Measurements from ENCODE around the gene ZNF574. TPM values are rescaled to one million over a fixed set of nuclear protein-coding genes. Genes with fewer than 3 reads are reported as not detected.

ZNF574 gene
- polyA plus RNA-seq, 1 of the 3 experiments (the other 2 are of a cell fraction), result 8.5 TPM

GRCh38 chr19:42076380-42076944, 496 bp downstream of the ZNF574 start:
- WGBS (ENCODE audit: low lambda C conversion rate), result under 1% methylated on average over 19 of the region's 33 CpGs
- Histone ChIP-seq H3K27me3 (ENCODE audit: insufficient read depth) (no peaks in the 10 kb centered on the region), H3K4me1 (ENCODE audit: control insufficient read depth in 1 of 2, insufficient read depth in 2 of 2, low read depth in 1 of 2, low read length in 1 of 2) (peaks cover 7 to 11% of the 10 kb centered on the region in 2 experiments; a peak in 2 of 4 replicates), H3K9ac (peak overlapping the region; percentile 82), H3K4me2 (peak overlapping the region; percentile 99), H3K9me2 (no peaks in the 10 kb centered on the region), H2AFZ (ENCODE audit: low read depth) (no peak overlapping the region), H3K36me3 (replicated peaks in 1 of 2; ENCODE audit: control insufficient read depth in 1 of 2, insufficient read depth in 2 of 2, low read length in 1 of 2) (peaks cover 17 to 30% of the 10 kb centered on the region in 2 experiments), H3K79me2 (ENCODE audit: insufficient read depth) (peaks cover 49% of the 10 kb centered on the region), H3K4me3 (ENCODE audit: low read depth in 2 of 2, low read length in 1 of 2) (peak overlapping the region; percentile 72 to 98), H4K20me1 (ENCODE audit: insufficient read depth) (peaks cover 43% of the 10 kb centered on the region), H3K9me3 (no peaks in the 10 kb centered on the region), H3K27ac (ENCODE audit: low read depth in 2 of 2, low read length in 1 of 2) (peak overlapping the region; percentile 53 to 81; a peak in 3 of 4 replicates), H3F3A (replicated peaks; ENCODE audit: insufficient read depth) (peaks cover 6% of the 10 kb centered on the region)
- TF ChIP-seq FOSL2 (IDR thresholded peaks at IDR 0.05; ENCODE audit: borderline replicate concordance, low read depth) (no peak), MXI1 (IDR thresholded peaks at IDR 0.05; ENCODE audit: low read depth, low read length) (peak; percentile 56), YY1 (IDR thresholded peaks at IDR 0.05; ENCODE audit: low read depth) (no peak)
- DNase-seq, result no peak
- POLR2A ChIA-PET, result interaction anchor here (1.0 to 1.3 kb wide), 2 partner anchors 24 to 166 kb away, joined by 4 read pairs; partner anchors contain the start of gene GSK3A
- CTCF ChIA-PET, result interaction anchor here (1.0 to 1.4 kb wide), 2 partner anchors 32 to 108 kb away, joined by 4 to 6 read pairs; no protein-coding TSS in a partner anchor

GRCh38 chr19:42078058-42078457, 2.1 kb downstream of the ZNF574 start:
- ChIA-PET CTCF (interaction anchor here (1.9 kb wide), 1 partner anchor 31 kb away, joined by 7 read pairs; no protein-coding TSS in a partner anchor), POLR2A (no interaction called here)
- H4K20me1 ChIP-seq (ENCODE audit: insufficient read depth), result peaks cover 53% of the 10 kb centered on the region
- peaks cover 26 to 36% of the 10 kb centered on the region in 2 experiments for H3K36me3 ChIP-seq (replicated peaks in 1 of 2; ENCODE audit: control insufficient read depth in 1 of 2, insufficient read depth in 2 of 2, low read length in 1 of 2)
- peaks cover 62% of the 10 kb centered on the region for H3K79me2 ChIP-seq (ENCODE audit: insufficient read depth)
- no peak for DNase-seq
- 92% methylated on average over 1 of the region's 1 CpG for WGBS (ENCODE audit: low lambda C conversion rate)
- TF ChIP-seq IRF3 (IDR thresholded peaks at IDR 0.05; ENCODE audit: low read depth, low read length) (no peak), EZH2phosphoT487 (IDR thresholded peaks at IDR 0.05; ENCODE audit: borderline replicate concordance, low read depth) (no peak), CHD2 (IDR thresholded peaks at IDR 0.05; ENCODE audit: low read length, partially characterized antibody) (no peak)
- H3K4me3 ChIP-seq (ENCODE audit: low read depth in 2 of 2, low read length in 1 of 2), result peak overlapping the region in 1 of 2 experiments; percentile 98; a peak in 1 of 4 replicates
- no peak overlapping the region for H3K27ac ChIP-seq (ENCODE audit: low read depth in 2 of 2, low read length in 1 of 2)
- H2AFZ ChIP-seq (ENCODE audit: low read depth), result no peak overlapping the region
- peak overlapping the region; percentile 99; the same call in 1 of the 2 replicates for H3K4me2 ChIP-seq
- no peaks in the 10 kb centered on the region for H3K9me2 ChIP-seq
- H3K27me3 ChIP-seq (ENCODE audit: insufficient read depth), result no peaks in the 10 kb centered on the region
- no peak overlapping the region for H3K9ac ChIP-seq
- no peaks in the 10 kb centered on the region for H3K9me3 ChIP-seq
- H3K4me1 ChIP-seq (ENCODE audit: control insufficient read depth in 1 of 2, insufficient read depth in 2 of 2, low read depth in 1 of 2, low read length in 1 of 2), result peaks cover 7 to 11% of the 10 kb centered on the region in 2 experiments; a peak in 2 of 4 replicates
- peaks cover 10% of the 10 kb centered on the region for H3F3A ChIP-seq (replicated peaks; ENCODE audit: insufficient read depth)

- H3K4me1 ChIP-seq (ENCODE audit: control insufficient read depth in 1 of 2, insufficient read depth in 2 of 2, low read depth in 1 of 2, low read length in 1 of 2), result peaks cover 7 to 11% of the 10 kb centered on the region in 2 experiments; a peak in 2 of 4 replicates
- H3K9me3 ChIP-seq, result no peaks in the 10 kb centered on the region
- no peak for DNase-seq
- H3K36me3 ChIP-seq (replicated peaks in 1 of 2; ENCODE audit: control insufficient read depth in 1 of 2, insufficient read depth in 2 of 2, low read length in 1 of 2), result peaks cover 26 to 36% of the 10 kb centered on the region in 2 experiments
- no peak overlapping the region for H3K4me3 ChIP-seq (ENCODE audit: low read depth in 2 of 2, low read length in 1 of 2)
- H3F3A ChIP-seq (replicated peaks; ENCODE audit: insufficient read depth), result peaks cover 6% of the 10 kb centered on the region
- H3K9me2 ChIP-seq, result no peaks in the 10 kb centered on the region
- no peak overlapping the region for H2AFZ ChIP-seq (ENCODE audit: low read depth)
- H3K4me2 ChIP-seq, result no peak overlapping the region
- no peak overlapping the region for H3K9ac ChIP-seq
- peaks cover 67% of the 10 kb centered on the region for H3K79me2 ChIP-seq (ENCODE audit: insufficient read depth)
- no peak overlapping the region for H3K27ac ChIP-seq (ENCODE audit: low read depth in 2 of 2, low read length in 1 of 2)
- H4K20me1 ChIP-seq (ENCODE audit: insufficient read depth), result peaks cover 53% of the 10 kb centered on the region
- 69% methylated on average over 5 of the region's 15 CpGs for WGBS (ENCODE audit: low lambda C conversion rate)
- H3K27me3 ChIP-seq (ENCODE audit: insufficient read depth), result no peaks in the 10 kb centered on the region
- ChIA-PET CTCF (interaction anchor here (1.3 to 1.9 kb wide), 2 partner anchors 30 to 43 kb away, joined by 3 to 7 read pairs; no protein-coding TSS in a partner anchor), POLR2A (no interaction called here)
- TF ChIP-seq ZBTB33 (IDR thresholded peaks at IDR 0.05; ENCODE audit: borderline replicate concordance, low read depth) (no peak), PBX3 (IDR thresholded peaks at IDR 0.05) (no peak), USF2 (IDR thresholded peaks at IDR 0.05; ENCODE audit: borderline replicate concordance, low read depth, low read length) (no peak), NRF1 (IDR thresholded peaks at IDR 0.05; ENCODE audit: low read depth, low read length) (no peak), MEF2A (IDR thresholded peaks at IDR 0.05; ENCODE audit: borderline replicate concordance, low read depth) (no peak), POLR2AphosphoS5 (IDR thresholded peaks at IDR 0.05; ENCODE audit: low read depth, low read length) (no peak), ELF1 (IDR thresholded peaks at IDR 0.05) (no peak), JUND (IDR thresholded peaks at IDR 0.05) (no peak), MXI1 (IDR thresholded peaks at IDR 0.05; ENCODE audit: low read depth, low read length) (no peak)
Measured at GRCh38 chr19:42078538-42079275, 2.7 kb downstream of the ZNF574 start.
